ENCODE data around the gene CHST1.

Gene CHST1

GRCh38 chr11:45673441-45673840 lies 8.0 kb upstream of the CHST1 start:
- Histone ChIP-seq H3K27ac (no peak overlapping the region), H3K27me3 (replicated peaks) (peaks cover under 1% of the 10 kb centered on the region), H3K36me3 (replicated peaks) (no peaks in the 10 kb centered on the region), H3K4me3 (ENCODE audit: low read depth, low read length) (no peak overlapping the region)
- no peak for DNase-seq
- TF ChIP-seq, protein P1, sequence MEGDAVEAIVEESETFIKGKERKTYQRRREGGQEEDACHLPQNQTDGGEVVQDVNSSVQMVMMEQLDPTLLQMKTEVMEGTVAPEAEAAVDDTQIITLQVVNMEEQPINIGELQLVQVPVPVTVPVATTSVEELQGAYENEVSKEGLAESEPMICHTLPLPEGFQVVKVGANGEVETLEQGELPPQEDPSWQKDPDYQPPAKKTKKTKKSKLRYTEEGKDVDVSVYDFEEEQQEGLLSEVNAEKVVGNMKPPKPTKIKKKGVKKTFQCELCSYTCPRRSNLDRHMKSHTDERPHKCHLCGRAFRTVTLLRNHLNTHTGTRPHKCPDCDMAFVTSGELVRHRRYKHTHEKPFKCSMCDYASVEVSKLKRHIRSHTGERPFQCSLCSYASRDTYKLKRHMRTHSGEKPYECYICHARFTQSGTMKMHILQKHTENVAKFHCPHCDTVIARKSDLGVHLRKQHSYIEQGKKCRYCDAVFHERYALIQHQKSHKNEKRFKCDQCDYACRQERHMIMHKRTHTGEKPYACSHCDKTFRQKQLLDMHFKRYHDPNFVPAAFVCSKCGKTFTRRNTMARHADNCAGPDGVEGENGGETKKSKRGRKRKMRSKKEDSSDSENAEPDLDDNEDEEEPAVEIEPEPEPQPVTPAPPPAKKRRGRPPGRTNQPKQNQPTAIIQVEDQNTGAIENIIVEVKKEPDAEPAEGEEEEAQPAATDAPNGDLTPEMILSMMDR (IDR thresholded peaks at IDR 0.05; ENCODE audit: low read depth, low read length, missing control alignments): no peak
- in situ Hi-C loops (cut with HindIII; ENCODE audit: low pct_ligation_motif_present, low sequenced_read_pairs): loop anchor here (25.0 kb wide), 1 partner anchor 286 kb away; no protein-coding TSS in a partner anchor

DNA sequence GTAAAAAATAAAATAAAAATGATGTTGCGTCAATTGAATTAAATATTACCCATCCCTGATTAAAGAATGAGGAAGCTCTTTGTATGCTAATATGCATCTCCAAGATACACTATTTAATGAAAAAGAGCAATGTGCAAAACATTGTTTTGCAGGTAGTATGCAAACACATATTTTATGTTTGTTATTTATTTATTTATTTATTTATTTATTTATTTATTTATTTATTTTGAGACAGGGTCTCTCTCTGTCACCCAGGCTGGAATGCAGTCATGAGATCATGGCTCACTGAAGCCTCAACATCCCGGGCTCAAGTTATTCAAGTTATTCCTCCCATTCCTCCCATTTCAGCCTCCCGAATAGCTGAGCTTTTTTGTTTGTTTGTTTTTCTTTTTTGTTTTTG lies 7.2 kb upstream of the CHST1 start:
- in situ Hi-C loops (cut with HindIII; ENCODE audit: low pct_ligation_motif_present, low sequenced_read_pairs): loop anchor here (25.0 kb wide), 1 partner anchor 285 kb away; no protein-coding TSS in a partner anchor

DNA sequence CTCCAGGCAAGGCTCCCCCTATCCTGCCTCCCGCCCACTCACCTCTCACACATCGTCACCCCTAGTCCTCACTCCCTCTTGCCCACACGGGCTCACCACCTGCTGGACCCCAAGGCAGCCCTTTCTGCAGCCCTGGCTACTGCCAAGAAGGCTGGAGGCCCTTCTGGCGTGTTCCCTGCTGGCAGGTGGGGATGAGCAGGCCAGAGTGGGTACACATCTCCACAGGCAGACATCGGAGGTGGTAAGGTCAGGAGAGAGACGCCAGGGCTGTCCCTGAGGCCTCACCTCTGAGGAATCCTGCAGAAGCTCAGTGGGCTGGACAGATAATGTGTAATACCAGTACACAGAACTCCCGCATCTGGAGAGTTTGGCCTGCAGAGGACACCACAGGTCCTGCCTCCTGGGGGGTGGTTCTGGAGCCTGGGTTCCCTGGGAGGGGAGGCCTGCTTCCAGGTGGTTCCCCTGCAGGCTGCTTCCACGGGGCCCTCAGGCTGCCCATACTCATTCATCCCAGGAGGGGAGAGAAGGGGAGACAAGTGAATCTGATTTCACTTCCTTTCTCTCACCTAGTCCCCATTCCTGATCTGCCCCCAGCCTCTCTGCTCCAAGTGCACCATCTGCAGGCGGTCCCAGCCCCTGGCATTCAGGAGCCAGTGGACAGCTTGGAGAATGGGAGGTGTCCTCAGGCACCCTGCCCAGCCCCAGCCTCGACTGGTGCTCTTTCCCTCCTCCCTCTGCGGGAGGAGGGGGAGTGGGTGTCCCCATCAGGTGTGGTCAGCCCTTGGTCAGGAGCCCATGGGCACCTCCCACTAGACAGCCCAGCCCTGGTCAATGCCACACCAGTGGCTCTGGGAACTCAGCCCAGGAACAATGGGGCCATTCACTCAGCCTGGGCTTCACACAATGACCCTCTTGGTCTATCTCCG lies 6.1 kb upstream of the CHST1 start:
- Histone ChIP-seq H3K4me3 (ENCODE audit: low read depth, low read length) (no peak overlapping the region), H3K27me3 (replicated peaks) (peaks cover 13% of the 10 kb centered on the region), H3K27ac (no peak overlapping the region), H3K36me3 (replicated peaks) (no peaks in the 10 kb centered on the region)
- TF ChIP-seq, protein P1 (IDR thresholded peaks at IDR 0.05; ENCODE audit: low read depth, low read length, missing control alignments): no peak
- in situ Hi-C loops (cut with HindIII; ENCODE audit: low pct_ligation_motif_present, low sequenced_read_pairs): loop anchor here (25.0 kb wide), 1 partner anchor 284 kb away; no protein-coding TSS in a partner anchor
- no peak for DNase-seq

More for the DNA sequence above, 7.2 kb upstream of the CHST1 start:
- TF ChIP-seq, protein P1 (IDR thresholded peaks at IDR 0.05; ENCODE audit: low read depth, low read length, missing control alignments): no peak
- Histone ChIP-seq H3K27me3 (replicated peaks) (peaks cover 5% of the 10 kb centered on the region), H3K36me3 (replicated peaks) (no peaks in the 10 kb centered on the region), H3K27ac (no peak overlapping the region), H3K4me3 (ENCODE audit: low read depth, low read length) (no peak overlapping the region)
- no peak for DNase-seq

DNA sequence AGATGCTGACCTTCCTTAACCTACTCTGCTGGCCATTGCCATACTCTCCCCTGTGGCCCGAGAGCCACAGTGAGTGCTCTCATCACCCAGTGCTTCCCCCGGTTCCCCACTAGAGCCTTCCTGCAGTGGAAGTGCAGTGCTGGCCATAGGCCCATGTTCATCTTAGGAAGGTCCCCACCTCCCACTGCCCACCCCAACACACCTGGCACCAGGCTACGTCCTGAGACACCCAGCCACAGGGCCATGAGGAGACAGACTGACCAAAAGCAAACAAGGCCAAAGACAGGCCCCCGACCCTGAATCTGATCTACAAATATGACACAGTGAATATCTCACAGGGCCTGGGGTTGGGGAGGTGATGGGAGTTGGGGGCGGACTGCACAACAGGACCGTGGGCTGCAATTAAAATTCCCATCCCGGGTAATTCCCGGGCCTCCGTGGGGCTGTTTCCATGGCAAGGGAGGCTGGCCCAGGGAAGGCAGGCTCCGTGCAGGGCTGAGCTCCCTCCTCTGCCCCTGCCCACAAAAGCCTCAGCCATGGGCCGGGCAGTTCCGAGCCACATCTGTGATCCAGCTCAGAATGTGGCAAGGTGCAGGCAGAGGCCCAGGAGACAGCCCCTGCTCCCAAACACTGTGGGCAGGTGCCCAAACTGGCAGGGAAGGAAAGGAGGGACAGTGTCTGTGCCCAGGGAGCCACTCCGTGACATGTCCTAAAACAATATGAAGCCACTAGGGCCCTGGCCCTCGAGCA lies 5.1 kb upstream of the CHST1 start:
- H3K4me3 ChIP-seq (ENCODE audit: low read depth, low read length): no peak overlapping the region
- no peaks in the 10 kb centered on the region for H3K36me3 ChIP-seq (replicated peaks)
- H3K27me3 ChIP-seq (replicated peaks): peaks cover 21% of the 10 kb centered on the region
- in situ Hi-C loops (cut with HindIII; ENCODE audit: low pct_ligation_motif_present, low sequenced_read_pairs): loop anchor here (25.0 kb wide), 1 partner anchor 283 kb away; no protein-coding TSS in a partner anchor
- H3K27ac ChIP-seq: no peak overlapping the region
- TF ChIP-seq, protein P1 (IDR thresholded peaks at IDR 0.05; ENCODE audit: low read depth, low read length, missing control alignments): no peak
- DNase-seq: no peak

GRCh38 chr11:45669956-45670355 lies 4.5 kb upstream of the CHST1 start:
- in situ Hi-C loops (cut with HindIII; ENCODE audit: low pct_ligation_motif_present, low sequenced_read_pairs): loop anchor here (25.0 kb wide), 1 partner anchor 283 kb away; no protein-coding TSS in a partner anchor
- no peak overlapping the region for H3K4me3 ChIP-seq (ENCODE audit: low read depth, low read length)
- TF ChIP-seq, protein P1 (IDR thresholded peaks at IDR 0.05; ENCODE audit: low read depth, low read length, missing control alignments): no peak
- H3K36me3 ChIP-seq (replicated peaks): no peaks in the 10 kb centered on the region
- H3K27me3 ChIP-seq (replicated peaks): peaks cover 25% of the 10 kb centered on the region
- H3K27ac ChIP-seq: no peak overlapping the region
- no peak for DNase-seq
